Liver (tissue), 3 donors: Measurements from ENCODE around the gene DCN.

Experiments used
- EGR1 ChIP-seq, 2 donors: IDR thresholded peaks; 2 replicates each; pipeline ENCODE4 v1.6.1; 2016 to 2018; ENCODE audit warnings: antibody characterized with exemption in 2 of 2, low read depth in 2 of 2
- FOXA1 ChIP-seq: IDR thresholded peaks from 2 replicates; pipeline ENCODE4 v1.6.1; 2016; ENCODE audit warnings: antibody characterized with exemption
- GABPA ChIP-seq, 2 donors: IDR thresholded peaks in 1 of 2; conservative IDR thresholded peaks in 1 of 2; 2 replicates each; pipeline ENCODE4 v1.6.1; 2016; ENCODE audit warnings: antibody characterized with exemption in 2 of 2, mild to moderate bottlenecking in 1 of 2, moderate library complexity in 1 of 2
- RAD21 ChIP-seq, 2 donors: IDR thresholded peaks; 2 replicates each; pipeline ENCODE4 v1.6.1; 2016; ENCODE audit warnings: antibody characterized with exemption in 2 of 2, mild to moderate bottlenecking in 2 of 2
- TAF1 ChIP-seq: conservative IDR thresholded peaks from 2 replicates; pipeline ENCODE4 v1.6.1; 2016; ENCODE audit warnings: antibody characterized with exemption, mild to moderate bottlenecking
- YY1 ChIP-seq: IDR thresholded peaks from 2 replicates; pipeline ENCODE4 v1.6.1; 2016; ENCODE audit warnings: antibody characterized with exemption, mild to moderate bottlenecking
- TF ChIP-seq, protein P1 (sequence below): fragments of 150-350 bp; IDR thresholded peaks from 2 replicates; pipeline ENCODE4 v1.5.1; 2017; ENCODE audit warnings: improper control_type of control experiment, low read depth, low read length; ENCODE audit not compliant: missing input control
- TF ChIP-seq, protein P2 (sequence below): IDR thresholded peaks from 2 replicates; pipeline ENCODE4 v1.6.1; 2016; ENCODE audit warnings: antibody characterized with exemption, mild to moderate bottlenecking
- TF ChIP-seq, protein P3 (sequence below): IDR thresholded peaks from 2 replicates; pipeline ENCODE4 v1.6.1; 2016; ENCODE audit warnings: antibody characterized with exemption
- TF ChIP-seq, protein P4 (sequence below): IDR thresholded peaks from 2 replicates; pipeline ENCODE4 v1.6.1; 2016; ENCODE audit warnings: antibody characterized with exemption
- donor health status: healthy.
- donor health status: healthy.

DNA sequence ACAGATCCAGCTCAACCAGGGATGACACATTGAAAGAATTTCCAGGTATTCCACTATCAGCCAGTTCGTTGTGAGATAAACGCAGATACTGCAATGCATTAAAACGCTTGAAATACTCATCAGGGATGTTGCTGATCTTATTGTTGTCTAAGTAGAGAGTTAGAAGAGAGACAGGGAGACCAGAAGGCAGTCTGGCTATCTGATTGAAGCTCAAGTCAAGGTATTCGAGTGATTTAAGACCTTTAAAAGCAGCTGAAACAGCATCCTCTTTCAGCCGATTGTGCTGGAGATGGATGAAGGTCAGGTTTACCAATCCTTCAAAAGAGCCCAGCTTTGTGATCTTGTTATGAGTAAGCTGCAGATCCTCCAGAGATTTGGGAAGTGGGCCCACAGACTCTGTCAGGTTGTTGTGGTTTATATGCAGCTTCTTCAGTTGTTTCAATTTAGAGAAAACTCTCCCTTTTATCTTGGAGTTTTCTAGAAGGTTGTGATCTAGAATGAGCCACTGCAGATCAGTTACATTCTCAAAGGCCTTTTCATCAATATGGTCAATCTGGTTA is 74.3 kb downstream of the DCN start:
- no peak for TF ChIP-seq GABPA (IDR thresholded peaks at IDR 0.05 in 1 of 2, conservative IDR thresholded peaks at IDR 0.05 in 1 of 2)
- TF ChIP-seq, protein P1, sequence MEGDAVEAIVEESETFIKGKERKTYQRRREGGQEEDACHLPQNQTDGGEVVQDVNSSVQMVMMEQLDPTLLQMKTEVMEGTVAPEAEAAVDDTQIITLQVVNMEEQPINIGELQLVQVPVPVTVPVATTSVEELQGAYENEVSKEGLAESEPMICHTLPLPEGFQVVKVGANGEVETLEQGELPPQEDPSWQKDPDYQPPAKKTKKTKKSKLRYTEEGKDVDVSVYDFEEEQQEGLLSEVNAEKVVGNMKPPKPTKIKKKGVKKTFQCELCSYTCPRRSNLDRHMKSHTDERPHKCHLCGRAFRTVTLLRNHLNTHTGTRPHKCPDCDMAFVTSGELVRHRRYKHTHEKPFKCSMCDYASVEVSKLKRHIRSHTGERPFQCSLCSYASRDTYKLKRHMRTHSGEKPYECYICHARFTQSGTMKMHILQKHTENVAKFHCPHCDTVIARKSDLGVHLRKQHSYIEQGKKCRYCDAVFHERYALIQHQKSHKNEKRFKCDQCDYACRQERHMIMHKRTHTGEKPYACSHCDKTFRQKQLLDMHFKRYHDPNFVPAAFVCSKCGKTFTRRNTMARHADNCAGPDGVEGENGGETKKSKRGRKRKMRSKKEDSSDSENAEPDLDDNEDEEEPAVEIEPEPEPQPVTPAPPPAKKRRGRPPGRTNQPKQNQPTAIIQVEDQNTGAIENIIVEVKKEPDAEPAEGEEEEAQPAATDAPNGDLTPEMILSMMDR = no peak
- TF ChIP-seq, protein P2, sequence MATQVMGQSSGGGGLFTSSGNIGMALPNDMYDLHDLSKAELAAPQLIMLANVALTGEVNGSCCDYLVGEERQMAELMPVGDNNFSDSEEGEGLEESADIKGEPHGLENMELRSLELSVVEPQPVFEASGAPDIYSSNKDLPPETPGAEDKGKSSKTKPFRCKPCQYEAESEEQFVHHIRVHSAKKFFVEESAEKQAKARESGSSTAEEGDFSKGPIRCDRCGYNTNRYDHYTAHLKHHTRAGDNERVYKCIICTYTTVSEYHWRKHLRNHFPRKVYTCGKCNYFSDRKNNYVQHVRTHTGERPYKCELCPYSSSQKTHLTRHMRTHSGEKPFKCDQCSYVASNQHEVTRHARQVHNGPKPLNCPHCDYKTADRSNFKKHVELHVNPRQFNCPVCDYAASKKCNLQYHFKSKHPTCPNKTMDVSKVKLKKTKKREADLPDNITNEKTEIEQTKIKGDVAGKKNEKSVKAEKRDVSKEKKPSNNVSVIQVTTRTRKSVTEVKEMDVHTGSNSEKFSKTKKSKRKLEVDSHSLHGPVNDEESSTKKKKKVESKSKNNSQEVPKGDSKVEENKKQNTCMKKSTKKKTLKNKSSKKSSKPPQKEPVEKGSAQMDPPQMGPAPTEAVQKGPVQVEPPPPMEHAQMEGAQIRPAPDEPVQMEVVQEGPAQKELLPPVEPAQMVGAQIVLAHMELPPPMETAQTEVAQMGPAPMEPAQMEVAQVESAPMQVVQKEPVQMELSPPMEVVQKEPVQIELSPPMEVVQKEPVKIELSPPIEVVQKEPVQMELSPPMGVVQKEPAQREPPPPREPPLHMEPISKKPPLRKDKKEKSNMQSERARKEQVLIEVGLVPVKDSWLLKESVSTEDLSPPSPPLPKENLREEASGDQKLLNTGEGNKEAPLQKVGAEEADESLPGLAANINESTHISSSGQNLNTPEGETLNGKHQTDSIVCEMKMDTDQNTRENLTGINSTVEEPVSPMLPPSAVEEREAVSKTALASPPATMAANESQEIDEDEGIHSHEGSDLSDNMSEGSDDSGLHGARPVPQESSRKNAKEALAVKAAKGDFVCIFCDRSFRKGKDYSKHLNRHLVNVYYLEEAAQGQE = no peak
- TF ChIP-seq FOXA1 = no peak
- no peak for TF ChIP-seq RAD21 (IDR thresholded peaks at IDR 0.05)
- no peak for TF ChIP-seq EGR1 (IDR thresholded peaks at IDR 0.05; ENCODE audit: low read depth in 2 of 2)
- no peak for TF ChIP-seq TAF1
- TF ChIP-seq YY1 = no peak
- TF ChIP-seq, protein P3, sequence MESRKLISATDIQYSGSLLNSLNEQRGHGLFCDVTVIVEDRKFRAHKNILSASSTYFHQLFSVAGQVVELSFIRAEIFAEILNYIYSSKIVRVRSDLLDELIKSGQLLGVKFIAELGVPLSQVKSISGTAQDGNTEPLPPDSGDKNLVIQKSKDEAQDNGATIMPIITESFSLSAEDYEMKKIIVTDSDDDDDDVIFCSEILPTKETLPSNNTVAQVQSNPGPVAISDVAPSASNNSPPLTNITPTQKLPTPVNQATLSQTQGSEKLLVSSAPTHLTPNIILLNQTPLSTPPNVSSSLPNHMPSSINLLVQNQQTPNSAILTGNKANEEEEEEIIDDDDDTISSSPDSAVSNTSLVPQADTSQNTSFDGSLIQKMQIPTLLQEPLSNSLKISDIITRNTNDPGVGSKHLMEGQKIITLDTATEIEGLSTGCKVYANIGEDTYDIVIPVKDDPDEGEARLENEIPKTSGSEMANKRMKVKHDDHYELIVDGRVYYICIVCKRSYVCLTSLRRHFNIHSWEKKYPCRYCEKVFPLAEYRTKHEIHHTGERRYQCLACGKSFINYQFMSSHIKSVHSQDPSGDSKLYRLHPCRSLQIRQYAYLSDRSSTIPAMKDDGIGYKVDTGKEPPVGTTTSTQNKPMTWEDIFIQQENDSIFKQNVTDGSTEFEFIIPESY = no peak
- TF ChIP-seq, protein P4, sequence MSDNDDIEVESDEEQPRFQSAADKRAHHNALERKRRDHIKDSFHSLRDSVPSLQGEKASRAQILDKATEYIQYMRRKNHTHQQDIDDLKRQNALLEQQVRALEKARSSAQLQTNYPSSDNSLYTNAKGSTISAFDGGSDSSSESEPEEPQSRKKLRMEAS = no peak
